Endodermal cell (in vitro differentiated cells): ENCODE measurements around the gene APOL4. TPM values are rescaled to one million over a fixed set of nuclear protein-coding genes. Genes with fewer than 3 reads are reported as not detected.
"Not testable (repeated sequence)": the region's sequence is repeated elsewhere in the genome, so short reads cannot be mapped to it uniquely, and the experiment has no call there.

Experiments used
- DNase-seq: peaks from one replicate; pipeline ENCODE4 v3.0.0-alpha.2; 2017
- H3K27ac ChIP-seq: 2 replicates; pipeline ENCODE4 v1.5.1; 2013; ENCODE audit warnings: mild to moderate bottlenecking, low read depth, low read length, moderate library complexity
- H3K27me3 ChIP-seq: 2 replicates; pipeline ENCODE4 v1.6.1; 2013; ENCODE audit warnings: mild to moderate bottlenecking, low read length, moderate library complexity; ENCODE audit not compliant: insufficient read depth, control insufficient read depth, poor library complexity, severe bottlenecking
- H3K36me3 ChIP-seq: 2 replicates; pipeline ENCODE4 v1.7.0; 2013; ENCODE audit warnings: mild to moderate bottlenecking, low read length, moderate library complexity; ENCODE audit not compliant: control insufficient read depth, insufficient read depth
- H3K4me1 ChIP-seq: one replicate; pipeline ENCODE4 v1.7.0; 2013; ENCODE audit warnings: low read length; ENCODE audit not compliant: control insufficient read depth, insufficient read depth
- H3K4me3 ChIP-seq: 2 replicates; pipeline ENCODE4 v1.5.1; 2013; ENCODE audit warnings: mild to moderate bottlenecking, low read length, moderate library complexity
- H3K9ac ChIP-seq: 2 replicates; pipeline ENCODE4 v1.6.1; 2013; ENCODE audit warnings: mild to moderate bottlenecking, low read length, moderate library complexity; ENCODE audit not compliant: poor library complexity, severe bottlenecking; ENCODE audit errors: extremely low read depth
- H3K9me3 ChIP-seq: 2 replicates; pipeline ENCODE4 v1.6.1; 2013; ENCODE audit warnings: mild to moderate bottlenecking, low read length, moderate library complexity; ENCODE audit not compliant: control insufficient read depth
- H3K27ac Mint-ChIP-seq: 2 replicates; pipeline ENCODE4 v1.8.0; 2020; ENCODE audit warnings: mixed read lengths
- H3K27me3 Mint-ChIP-seq: 2 replicates; pipeline ENCODE4 v1.8.0; 2021; ENCODE audit warnings: mild to moderate bottlenecking, mixed read lengths; ENCODE audit not compliant: insufficient read depth
- H3K36me3 Mint-ChIP-seq: 2 replicates; pipeline ENCODE4 v1.8.0; 2020; ENCODE audit warnings: low read depth, mixed read lengths
- H3K4me1 Mint-ChIP-seq: 2 replicates; pipeline ENCODE4 v1.8.0; 2020; ENCODE audit warnings: mixed read lengths
- H3K4me3 Mint-ChIP-seq: 2 replicates; pipeline ENCODE4 v1.8.0; 2020; ENCODE audit warnings: mild to moderate bottlenecking, moderate library complexity, mixed read lengths
- H3K9me3 Mint-ChIP-seq: 2 replicates; pipeline ENCODE4 v1.8.0; 2020; ENCODE audit warnings: mild to moderate bottlenecking, mixed read lengths
- whole genome bisulfite sequencing, 2 experiments: methylation state at CpG; one replicate each; pipeline versions ENCODE4 v1.1.5 to v1.1.7; 2013; ENCODE audit warnings: missing lambda C conversion rate in 2 of 2, mixed read lengths in 1 of 2; ENCODE audit not compliant: insufficient coverage in 1 of 2, insufficient read length in 1 of 2; 5-methylcytosine and 5-hydroxymethylcytosine counted together
- total RNA-seq, 2 donors: library from RNA; stranded (reverse); fragmentation: NEBNext Ultra II Directional in 1 of 2; extraction: Animal tissue kit (Norgen Biotek cat#: 25700) in 1 of 2; gene quantifications; 2 replicates in 1 of 2; 3 replicates in 1 of 2; pipeline ENCODE4 v1.2.1, GENCODE V29; 2021
- TF ChIP-seq, protein P1 (sequence below): fragments of 200-600 bp; sonication (generic); conservative IDR thresholded peaks from 2 replicates; pipeline ENCODE4 v1.5.0; 2021; ENCODE audit warnings: antibody characterized with exemption, mild to moderate bottlenecking

Gene APOL4
- total RNA-seq, 2 donors from 2014 or later = not detected

DNA sequence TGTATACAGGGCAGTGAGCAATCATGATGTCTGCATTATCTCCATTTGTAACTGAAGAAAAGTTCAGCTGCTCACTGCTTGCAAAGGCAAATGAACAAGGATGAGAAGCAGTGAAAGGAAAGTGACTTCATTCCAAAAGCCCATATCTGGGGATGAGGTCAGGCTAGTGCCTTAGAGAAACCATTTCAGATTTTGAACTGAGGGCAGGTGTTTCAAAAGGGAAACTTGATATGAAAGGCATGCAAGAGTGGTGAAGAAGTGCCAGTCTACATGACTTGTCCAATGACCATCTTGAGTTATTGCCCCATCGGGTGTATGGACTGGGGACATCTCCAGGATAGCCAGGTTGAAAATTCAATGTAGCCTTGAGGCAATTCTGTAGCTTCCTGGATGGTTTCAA, 7.3 kb upstream of the APOL4 start:
- Mint-ChIP-seq H3K27ac (no peak overlapping the region), H3K27me3 (peaks cover 17% of the 10 kb centered on the region), H3K36me3 (no peaks in the 10 kb centered on the region), H3K4me1 (peaks cover 10% of the 10 kb centered on the region), H3K4me3 (no peak overlapping the region), H3K9me3 (peaks cover 33% of the 10 kb centered on the region)
- WGBS, 2 experiments = 88 to 100% methylated on average over 1 of the region's 1 CpG
- no peak overlapping the region for H3K27ac ChIP-seq
- H3K9ac ChIP-seq = no peak overlapping the region
- DNase-seq = no peak
- no peak overlapping the region for H3K4me3 ChIP-seq
- TF ChIP-seq, protein P1, sequence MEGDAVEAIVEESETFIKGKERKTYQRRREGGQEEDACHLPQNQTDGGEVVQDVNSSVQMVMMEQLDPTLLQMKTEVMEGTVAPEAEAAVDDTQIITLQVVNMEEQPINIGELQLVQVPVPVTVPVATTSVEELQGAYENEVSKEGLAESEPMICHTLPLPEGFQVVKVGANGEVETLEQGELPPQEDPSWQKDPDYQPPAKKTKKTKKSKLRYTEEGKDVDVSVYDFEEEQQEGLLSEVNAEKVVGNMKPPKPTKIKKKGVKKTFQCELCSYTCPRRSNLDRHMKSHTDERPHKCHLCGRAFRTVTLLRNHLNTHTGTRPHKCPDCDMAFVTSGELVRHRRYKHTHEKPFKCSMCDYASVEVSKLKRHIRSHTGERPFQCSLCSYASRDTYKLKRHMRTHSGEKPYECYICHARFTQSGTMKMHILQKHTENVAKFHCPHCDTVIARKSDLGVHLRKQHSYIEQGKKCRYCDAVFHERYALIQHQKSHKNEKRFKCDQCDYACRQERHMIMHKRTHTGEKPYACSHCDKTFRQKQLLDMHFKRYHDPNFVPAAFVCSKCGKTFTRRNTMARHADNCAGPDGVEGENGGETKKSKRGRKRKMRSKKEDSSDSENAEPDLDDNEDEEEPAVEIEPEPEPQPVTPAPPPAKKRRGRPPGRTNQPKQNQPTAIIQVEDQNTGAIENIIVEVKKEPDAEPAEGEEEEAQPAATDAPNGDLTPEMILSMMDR = no peak
- no peaks in the 10 kb centered on the region for H3K4me1 ChIP-seq
- H3K27me3 ChIP-seq = no peaks in the 10 kb centered on the region
- H3K36me3 ChIP-seq = no peaks in the 10 kb centered on the region
- peaks cover 27% of the 10 kb centered on the region for H3K9me3 ChIP-seq

DNA sequence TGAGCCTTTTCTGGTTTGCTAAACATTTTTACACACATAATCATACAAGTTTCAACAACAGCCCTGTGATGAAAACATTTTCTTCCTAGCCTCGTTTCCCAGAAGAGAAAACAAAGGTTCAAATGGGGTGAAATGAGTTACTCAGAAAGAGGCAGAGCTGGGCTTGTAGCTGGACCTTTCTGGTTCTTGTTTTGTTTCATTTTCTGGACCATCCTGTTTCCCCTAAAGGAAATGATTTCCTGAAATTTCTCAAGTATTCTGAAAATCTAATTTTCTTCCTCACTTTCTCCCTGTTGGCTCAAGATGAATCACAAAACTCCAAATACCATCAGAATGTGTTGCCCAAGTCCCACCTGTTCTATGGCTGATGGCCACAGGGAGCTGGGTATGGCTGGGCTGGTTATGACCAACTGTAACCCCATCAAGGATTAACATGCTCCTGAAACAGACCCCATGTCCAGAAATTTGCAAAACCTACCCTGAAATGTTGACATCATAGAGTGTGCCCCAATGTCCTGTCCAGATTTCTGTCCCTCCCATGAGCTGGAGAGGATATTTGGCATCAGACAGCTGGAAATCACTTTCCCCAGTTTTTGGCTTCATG, 6.7 kb upstream of the APOL4 start:
- peaks cover 33% of the 10 kb centered on the region for H3K9me3 Mint-ChIP-seq
- no peaks in the 10 kb centered on the region for H3K4me1 ChIP-seq
- peaks cover 27% of the 10 kb centered on the region for H3K9me3 ChIP-seq
- no peak overlapping the region for H3K4me3 Mint-ChIP-seq
- TF ChIP-seq, protein P1 = no peak
- H3K4me3 ChIP-seq = no peak overlapping the region
- H3K27ac Mint-ChIP-seq = no peak overlapping the region
- WGBS, 2 experiments = 96% methylated on average over 1 of the region's 1 CpG; no CpG with 5 or more reads in 1 of the 2 experiments
- H3K27me3 Mint-ChIP-seq = peaks cover 15% of the 10 kb centered on the region
- peaks cover 10% of the 10 kb centered on the region for H3K4me1 Mint-ChIP-seq
- H3K36me3 ChIP-seq = no peaks in the 10 kb centered on the region
- no peak overlapping the region for H3K27ac ChIP-seq
- H3K27me3 ChIP-seq = no peaks in the 10 kb centered on the region
- no peak for DNase-seq
- no peaks in the 10 kb centered on the region for H3K36me3 Mint-ChIP-seq
- no peak overlapping the region for H3K9ac ChIP-seq

DNA sequence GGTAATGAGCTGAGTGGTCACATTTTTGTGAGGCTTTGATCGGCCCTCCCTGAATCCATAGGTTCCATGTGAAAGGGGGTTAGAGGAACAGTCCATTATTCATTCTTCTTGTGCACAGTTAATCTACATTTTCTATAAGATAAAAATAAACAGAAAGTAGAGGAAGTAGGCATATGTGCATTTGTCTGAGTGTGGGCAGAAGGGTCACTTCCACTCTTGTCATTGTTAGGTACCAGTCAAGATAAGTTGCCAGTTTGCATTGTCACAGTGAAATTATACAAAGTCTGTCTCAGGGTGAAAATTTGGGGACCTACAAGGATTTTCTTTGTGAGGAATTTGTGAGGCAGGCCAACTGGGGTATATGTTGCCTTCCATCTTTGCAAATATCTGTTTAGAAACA, 4.6 kb upstream of the APOL4 start:
- Mint-ChIP-seq H3K4me3 (no peak overlapping the region), H3K9me3 (peaks cover 32% of the 10 kb centered on the region), H3K27ac (no peak overlapping the region), H3K4me1 (peaks cover 10% of the 10 kb centered on the region), H3K27me3 (peaks cover 9% of the 10 kb centered on the region), H3K36me3 (no peaks in the 10 kb centered on the region)
- TF ChIP-seq, protein P1 = no peak
- Histone ChIP-seq H3K27me3 (no peaks in the 10 kb centered on the region), H3K9me3 (peaks cover 27% of the 10 kb centered on the region), H3K9ac (no peak overlapping the region), H3K36me3 (no peaks in the 10 kb centered on the region), H3K4me3 (no peak overlapping the region), H3K4me1 (no peaks in the 10 kb centered on the region), H3K27ac (no peak overlapping the region)
- WGBS, 2 experiments = 88% methylated on average over 1 of the region's 1 CpG; no CpG with 5 or more reads in 1 of the 2 experiments
- no peak for DNase-seq

DNA sequence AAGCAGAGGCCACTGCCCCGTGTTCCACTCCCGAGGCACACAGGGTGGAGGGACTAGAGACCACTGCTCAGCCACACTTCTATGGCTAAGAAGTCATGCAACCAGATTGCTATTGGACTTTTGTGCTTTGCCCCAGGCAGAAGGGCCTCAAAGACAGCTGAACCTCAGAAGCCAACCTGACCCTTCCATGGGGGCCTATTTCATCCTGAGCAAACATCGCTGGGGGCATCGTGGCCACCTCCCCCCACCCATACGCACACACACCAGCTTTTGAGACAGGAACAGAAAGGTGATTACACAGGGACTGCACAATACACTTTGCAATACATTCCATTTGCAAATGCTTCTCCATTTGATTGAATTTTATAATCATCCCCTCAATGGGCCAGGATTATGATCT, 4.0 kb upstream of the APOL4 start:
- H3K27ac Mint-ChIP-seq, H3K27me3 ChIP-seq, H3K27me3 Mint-ChIP-seq, H3K36me3 Mint-ChIP-seq, H3K36me3 ChIP-seq, H3K4me3 Mint-ChIP-seq, H3K4me1 Mint-ChIP-seq, H3K9ac ChIP-seq, DNase-seq, H3K4me3 ChIP-seq, H3K27ac ChIP-seq, H3K4me1 ChIP-seq: not testable (repeated sequence)
- H3K9me3 ChIP-seq = peaks cover 25% of the 10 kb centered on the region
- WGBS, 2 experiments = 83 to 89% methylated on average over 5 of the region's 5 CpGs
- H3K9me3 Mint-ChIP-seq = peaks cover 26% of the 10 kb centered on the region
